ENCODE data around the gene RPL15.

- TF ChIP-seq CTCF (IDR thresholded peaks at IDR 0.05) (no peak), POLR2A (IDR thresholded peaks at IDR 0.05) (no peak)
These were observed 27.3 kb downstream of the RPL15 start for GRCh38 chr3:23944007-23944783.
